ENCODE data around the gene FAAP20.

Gene FAAP20

GRCh38 chr1:2178875-2179274, 15.7 kb downstream of the FAAP20 start:
- H3K9me3 ChIP-seq (ENCODE audit: control insufficient read depth, low read length) = no peaks in the 10 kb centered on the region
- H2BK120ac ChIP-seq (ENCODE audit: low read depth, low read length) = no peak overlapping the region
- H3K4ac ChIP-seq (ENCODE audit: low read depth in 1 of 2, low read length in 2 of 2) = no peak overlapping the region
- H3K4me2 ChIP-seq (ENCODE audit: low read length, poor library complexity, severe bottlenecking) = no peak overlapping the region
- DNase-seq = no peak
- H3K79me1 ChIP-seq (replicated peaks; ENCODE audit: low read length, poor library complexity, severe bottlenecking) = no peaks in the 10 kb centered on the region
- peaks cover 0 to 84% of the 10 kb centered on the region in 2 experiments for H3K36me3 ChIP-seq (ENCODE audit: control insufficient read depth in 1 of 2, insufficient read depth in 2 of 2, low read depth in 1 of 2, low read length in 2 of 2)
- H2BK15ac ChIP-seq (ENCODE audit: low read depth, poor library complexity, severe bottlenecking) = no peak overlapping the region
- peaks cover 0 to 21% of the 10 kb centered on the region in 2 experiments for H3K27me3 ChIP-seq (ENCODE audit: control insufficient read depth in 1 of 2, insufficient read depth in 1 of 2, low read length in 2 of 2)
- H4K91ac ChIP-seq (ENCODE audit: low read length) = no peak overlapping the region
- H4K8ac ChIP-seq (ENCODE audit: low read length) = no peak overlapping the region
- 93% methylated on average over 15 of the region's 16 CpGs for WGBS
- H2AFZ ChIP-seq (ENCODE audit: low read depth, low read length) = no peak overlapping the region
- no peak overlapping the region for H2AK5ac ChIP-seq (ENCODE audit: low read length, severe bottlenecking)
- no peak overlapping the region for H3K9ac ChIP-seq (ENCODE audit: low read length)
- no peak overlapping the region for H3K4me3 ChIP-seq (ENCODE audit: insufficient read depth in 1 of 2, low read depth in 1 of 2, low read length in 2 of 2)
- H3K18ac ChIP-seq (ENCODE audit: low read depth in 1 of 2, low read length in 2 of 2) = no peak overlapping the region
- H2BK5ac ChIP-seq (ENCODE audit: low read depth, low read length, poor library complexity, severe bottlenecking) = no peak overlapping the region
- peaks cover 17% of the 10 kb centered on the region for H3K4me1 ChIP-seq (ENCODE audit: control insufficient read depth, insufficient read depth, low read depth, low read length)
- H3K27ac ChIP-seq (ENCODE audit: low read length, poor library complexity, severe bottlenecking) = no peak overlapping the region
- no peak overlapping the region for H3K14ac ChIP-seq (ENCODE audit: low read length in 2 of 2)
- no peak overlapping the region for H2BK12ac ChIP-seq (ENCODE audit: low read length in 2 of 2)
- no peak overlapping the region for H3K23ac ChIP-seq (ENCODE audit: low read length in 2 of 2)

GRCh38 chr1:2177946-2178538, 16.5 kb downstream of the FAAP20 start:
- no peak for DNase-seq
- no peak overlapping the region for H2AFZ ChIP-seq (ENCODE audit: low read depth, low read length)
- peak overlapping the region; percentile 38 for H4K8ac ChIP-seq (ENCODE audit: low read length)
- peaks cover 17% of the 10 kb centered on the region for H3K4me1 ChIP-seq (ENCODE audit: control insufficient read depth, insufficient read depth, low read depth, low read length)
- no peak overlapping the region for H3K4me3 ChIP-seq (ENCODE audit: insufficient read depth in 1 of 2, low read depth in 1 of 2, low read length in 2 of 2)
- no peak overlapping the region for H4K91ac ChIP-seq (ENCODE audit: low read length)
- peaks cover 0 to 26% of the 10 kb centered on the region in 2 experiments for H3K27me3 ChIP-seq (ENCODE audit: control insufficient read depth in 1 of 2, insufficient read depth in 1 of 2, low read length in 2 of 2)
- H3K9me3 ChIP-seq (ENCODE audit: control insufficient read depth, low read length) = no peaks in the 10 kb centered on the region
- no peaks in the 10 kb centered on the region for H3K79me1 ChIP-seq (replicated peaks; ENCODE audit: low read length, poor library complexity, severe bottlenecking)
- H3K9ac ChIP-seq (ENCODE audit: low read length) = no peak overlapping the region
- H3K27ac ChIP-seq (ENCODE audit: low read length, poor library complexity, severe bottlenecking) = no peak overlapping the region
- H2BK120ac ChIP-seq (ENCODE audit: low read depth, low read length) = no peak overlapping the region
- no peak overlapping the region for H3K23ac ChIP-seq (ENCODE audit: low read length in 2 of 2)
- H3K4me2 ChIP-seq (ENCODE audit: low read length, poor library complexity, severe bottlenecking) = no peak overlapping the region
- H3K4ac ChIP-seq (ENCODE audit: low read depth in 1 of 2, low read length in 2 of 2) = no peak overlapping the region
- no peak overlapping the region for H2BK12ac ChIP-seq (ENCODE audit: low read length in 2 of 2)
- H2AK5ac ChIP-seq (ENCODE audit: low read length, severe bottlenecking) = no peak overlapping the region
- H2BK5ac ChIP-seq (ENCODE audit: low read depth, low read length, poor library complexity, severe bottlenecking) = no peak overlapping the region
- H2BK15ac ChIP-seq (ENCODE audit: low read depth, poor library complexity, severe bottlenecking) = no peak overlapping the region
- no peak overlapping the region for H3K18ac ChIP-seq (ENCODE audit: low read depth in 1 of 2, low read length in 2 of 2)
- peak overlapping the region in 1 of 2 experiments; percentile 13 for H3K14ac ChIP-seq (ENCODE audit: low read length in 2 of 2)
- peaks cover 0 to 84% of the 10 kb centered on the region in 2 experiments for H3K36me3 ChIP-seq (ENCODE audit: control insufficient read depth in 1 of 2, insufficient read depth in 2 of 2, low read depth in 1 of 2, low read length in 2 of 2)
- WGBS = 92% methylated on average over 18 of the region's 18 CpGs

GRCh38 chr1:2177541-2177940, 17.0 kb downstream of the FAAP20 start:
- H3K9ac ChIP-seq (ENCODE audit: low read length) = no peak overlapping the region
- H3K9me3 ChIP-seq (ENCODE audit: control insufficient read depth, low read length) = no peaks in the 10 kb centered on the region
- WGBS = 96% methylated on average over 21 of the region's 21 CpGs
- H3K79me1 ChIP-seq (replicated peaks; ENCODE audit: low read length, poor library complexity, severe bottlenecking) = no peaks in the 10 kb centered on the region
- DNase-seq = no peak
- H3K4me2 ChIP-seq (ENCODE audit: low read length, poor library complexity, severe bottlenecking) = no peak overlapping the region
- no peak overlapping the region for H2BK5ac ChIP-seq (ENCODE audit: low read depth, low read length, poor library complexity, severe bottlenecking)
- no peak overlapping the region for H3K4me3 ChIP-seq (ENCODE audit: insufficient read depth in 1 of 2, low read depth in 1 of 2, low read length in 2 of 2)
- H3K14ac ChIP-seq (ENCODE audit: low read length in 2 of 2) = no peak overlapping the region
- H3K27me3 ChIP-seq (ENCODE audit: control insufficient read depth in 1 of 2, insufficient read depth in 1 of 2, low read length in 2 of 2) = peaks cover 0 to 28% of the 10 kb centered on the region in 2 experiments
- no peak overlapping the region for H2AFZ ChIP-seq (ENCODE audit: low read depth, low read length)
- H2BK12ac ChIP-seq (ENCODE audit: low read length in 2 of 2) = no peak overlapping the region
- no peak overlapping the region for H3K18ac ChIP-seq (ENCODE audit: low read depth in 1 of 2, low read length in 2 of 2)
- peaks cover 17% of the 10 kb centered on the region for H3K4me1 ChIP-seq (ENCODE audit: control insufficient read depth, insufficient read depth, low read depth, low read length)
- no peak overlapping the region for H3K23ac ChIP-seq (ENCODE audit: low read length in 2 of 2)
- no peak overlapping the region for H2BK15ac ChIP-seq (ENCODE audit: low read depth, poor library complexity, severe bottlenecking)
- H2AK5ac ChIP-seq (ENCODE audit: low read length, severe bottlenecking) = no peak overlapping the region
- no peak overlapping the region for H2BK120ac ChIP-seq (ENCODE audit: low read depth, low read length)
- peaks cover 0 to 87% of the 10 kb centered on the region in 2 experiments for H3K36me3 ChIP-seq (ENCODE audit: control insufficient read depth in 1 of 2, insufficient read depth in 2 of 2, low read depth in 1 of 2, low read length in 2 of 2)
- H4K91ac ChIP-seq (ENCODE audit: low read length) = no peak overlapping the region
- H3K27ac ChIP-seq (ENCODE audit: low read length, poor library complexity, severe bottlenecking) = no peak overlapping the region
- no peak overlapping the region for H3K4ac ChIP-seq (ENCODE audit: low read depth in 1 of 2, low read length in 2 of 2)
- H4K8ac ChIP-seq (ENCODE audit: low read length) = no peak overlapping the region

GRCh38 chr1:2176615-2177014, 18.0 kb downstream of the FAAP20 start:
- no peak overlapping the region for H3K4me3 ChIP-seq (ENCODE audit: insufficient read depth in 1 of 2, low read depth in 1 of 2, low read length in 2 of 2)
- no peak overlapping the region for H2BK15ac ChIP-seq (ENCODE audit: low read depth, poor library complexity, severe bottlenecking)
- no peaks in the 10 kb centered on the region for H3K9me3 ChIP-seq (ENCODE audit: control insufficient read depth, low read length)
- H3K36me3 ChIP-seq (ENCODE audit: control insufficient read depth in 1 of 2, insufficient read depth in 2 of 2, low read depth in 1 of 2, low read length in 2 of 2) = peaks cover 0 to 88% of the 10 kb centered on the region in 2 experiments
- H4K91ac ChIP-seq (ENCODE audit: low read length) = no peak overlapping the region
- H2AFZ ChIP-seq (ENCODE audit: low read depth, low read length) = no peak overlapping the region
- H3K23ac ChIP-seq (ENCODE audit: low read length in 2 of 2) = no peak overlapping the region
- H3K14ac ChIP-seq (ENCODE audit: low read length in 2 of 2) = no peak overlapping the region
- H2BK120ac ChIP-seq (ENCODE audit: low read depth, low read length) = no peak overlapping the region
- H3K4ac ChIP-seq (ENCODE audit: low read depth in 1 of 2, low read length in 2 of 2) = no peak overlapping the region
- no peak overlapping the region for H3K18ac ChIP-seq (ENCODE audit: low read depth in 1 of 2, low read length in 2 of 2)
- H4K8ac ChIP-seq (ENCODE audit: low read length) = no peak overlapping the region
- no peaks in the 10 kb centered on the region for H3K79me1 ChIP-seq (replicated peaks; ENCODE audit: low read length, poor library complexity, severe bottlenecking)
- no peak overlapping the region for H3K4me2 ChIP-seq (ENCODE audit: low read length, poor library complexity, severe bottlenecking)
- no peak for DNase-seq
- H3K27me3 ChIP-seq (ENCODE audit: control insufficient read depth in 1 of 2, insufficient read depth in 1 of 2, low read length in 2 of 2) = peaks cover 0 to 32% of the 10 kb centered on the region in 2 experiments
- no peak overlapping the region for H3K27ac ChIP-seq (ENCODE audit: low read length, poor library complexity, severe bottlenecking)
- H2BK5ac ChIP-seq (ENCODE audit: low read depth, low read length, poor library complexity, severe bottlenecking) = no peak overlapping the region
- H3K4me1 ChIP-seq (ENCODE audit: control insufficient read depth, insufficient read depth, low read depth, low read length) = peaks cover 17% of the 10 kb centered on the region
- H2AK5ac ChIP-seq (ENCODE audit: low read length, severe bottlenecking) = no peak overlapping the region
- no peak overlapping the region for H2BK12ac ChIP-seq (ENCODE audit: low read length in 2 of 2)
- no peak overlapping the region for H3K9ac ChIP-seq (ENCODE audit: low read length)
- WGBS = 91% methylated on average over 10 of the region's 10 CpGs

Measured in mesenchymal stem cell (in vitro differentiated cells and primary cell).